Right ventricle myocardium superior (tissue), 1 donor: ENCODE data around the gene TRIM8. TPM values are rescaled to one million over a fixed set of nuclear protein-coding genes. Genes with fewer than 3 reads are reported as not detected.
A peak's percentile ranks its signal among the peaks of the same experiment; 100 is the strongest.
"Not testable (repeated sequence)": the region's sequence is repeated elsewhere in the genome, so short reads cannot be mapped to it uniquely, and the experiment has no call there.

Experiments used
- ATAC-seq: fragments of 200-7000 bp; cut with Tn5 transposase; one replicate; pipeline ENCODE4 v1.9.1; 2020; ENCODE audit warnings: mild to moderate bottlenecking; ENCODE audit not compliant: poor library complexity
- DNase-seq: peaks from one replicate; pipeline ENCODE4 v3.0.0-alpha.2; 2020
- intact Hi-C: fragments of 100-400 bp; cut with DNase I; formaldehyde crosslinking; loops from one replicate; pipeline ENCODE4 v1.11.2; 2022
- total RNA-seq: library from RNA; stranded (reverse); fragmentation: NEBNext Ultra II Directional; extraction: Animal tissue kit (Norgen Biotek cat#: 25700); gene quantifications from one replicate; pipeline ENCODE4 v1.2.1, GENCODE V29; 2021
- donor health status: DM: no; HTN: yes; CAD: no; lungs with severe emphysema.

Gene TRIM8
- total RNA-seq, 1 donor from 2014 or later, result 103 TPM

DNA sequence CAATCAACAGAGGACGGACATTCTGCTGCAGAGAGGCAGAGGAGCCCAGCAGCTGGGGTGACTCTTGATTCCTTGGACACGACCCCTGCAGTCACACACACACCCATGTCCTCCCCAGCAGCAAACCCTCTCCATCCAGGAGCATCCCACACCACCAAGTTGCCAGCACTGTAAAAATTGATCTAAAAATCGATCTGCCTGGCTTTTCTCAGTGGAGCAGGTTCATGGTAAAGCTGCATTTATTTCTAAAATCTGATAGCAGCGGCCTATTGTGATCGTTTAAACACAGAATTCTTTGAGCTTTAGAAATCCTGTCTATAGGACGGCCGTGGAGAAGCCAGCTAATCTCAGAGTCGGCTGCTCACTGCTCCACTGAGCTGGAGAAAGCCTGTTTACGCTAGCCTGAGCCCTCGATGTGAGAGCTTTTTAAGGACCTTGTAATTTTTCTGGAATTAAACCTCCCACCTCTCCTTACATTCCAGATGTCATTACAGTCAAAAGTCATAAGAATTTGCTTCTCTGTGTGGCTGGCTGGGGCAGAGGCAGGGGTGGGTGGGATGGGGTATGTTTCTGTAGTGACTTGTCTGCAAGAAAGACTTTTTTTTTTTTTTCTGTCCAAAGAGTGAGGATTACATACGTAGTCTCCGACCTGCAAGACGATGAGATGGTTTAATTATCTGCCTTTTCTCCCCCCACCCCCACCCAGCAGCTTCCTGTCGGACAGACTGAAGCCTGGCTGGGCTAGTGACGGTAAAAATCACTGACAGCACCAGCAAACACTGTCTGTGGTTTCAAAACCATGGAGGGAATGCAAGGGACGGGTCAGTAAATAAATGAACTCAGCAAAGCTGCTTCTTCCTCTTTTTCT, 31.6 kb downstream of the TRIM8 start:
- intact Hi-C loops, result no loop called here
- DNase-seq (no peak), ATAC-seq (no peak)

DNA sequence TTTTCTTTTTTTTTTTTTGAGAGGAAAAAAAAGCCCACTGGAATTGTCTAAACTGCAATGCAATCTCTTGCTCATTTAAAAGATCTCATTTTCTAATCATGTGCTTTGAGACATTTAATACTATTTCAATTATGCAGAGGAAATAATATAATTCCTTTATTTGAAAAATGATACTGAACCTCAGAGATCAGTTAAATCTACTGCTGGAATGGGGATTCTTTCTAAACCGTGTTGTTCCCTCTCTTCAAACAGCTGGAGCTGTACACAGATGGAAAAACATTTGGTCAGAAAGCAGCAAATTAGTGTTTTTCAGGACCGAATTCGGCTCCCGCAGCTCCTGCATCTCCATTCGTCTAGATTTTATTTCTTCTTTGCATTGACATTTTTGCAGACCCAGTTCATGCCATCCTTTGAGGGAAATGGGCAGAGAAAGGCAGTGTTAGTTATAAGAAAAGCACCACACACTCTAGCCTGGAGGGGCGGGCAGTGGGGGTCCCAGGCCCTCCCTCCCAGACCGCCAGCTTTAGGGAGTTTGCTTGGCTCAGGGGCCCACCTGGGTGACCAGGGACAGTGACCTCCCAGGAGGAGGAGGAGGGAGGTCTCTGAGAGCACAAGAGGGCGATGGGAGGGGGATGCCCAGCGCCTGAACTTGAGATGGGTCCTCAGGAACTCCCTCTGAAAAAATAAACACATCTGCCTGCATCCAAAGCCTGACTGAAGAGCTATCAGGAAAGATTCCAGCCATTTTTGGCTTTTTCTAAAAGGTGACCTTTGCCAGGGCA, 32.4 kb downstream of the TRIM8 start:
- DNase-seq (no peak), ATAC-seq (no peak)
- intact Hi-C loops, result no loop called here

DNA sequence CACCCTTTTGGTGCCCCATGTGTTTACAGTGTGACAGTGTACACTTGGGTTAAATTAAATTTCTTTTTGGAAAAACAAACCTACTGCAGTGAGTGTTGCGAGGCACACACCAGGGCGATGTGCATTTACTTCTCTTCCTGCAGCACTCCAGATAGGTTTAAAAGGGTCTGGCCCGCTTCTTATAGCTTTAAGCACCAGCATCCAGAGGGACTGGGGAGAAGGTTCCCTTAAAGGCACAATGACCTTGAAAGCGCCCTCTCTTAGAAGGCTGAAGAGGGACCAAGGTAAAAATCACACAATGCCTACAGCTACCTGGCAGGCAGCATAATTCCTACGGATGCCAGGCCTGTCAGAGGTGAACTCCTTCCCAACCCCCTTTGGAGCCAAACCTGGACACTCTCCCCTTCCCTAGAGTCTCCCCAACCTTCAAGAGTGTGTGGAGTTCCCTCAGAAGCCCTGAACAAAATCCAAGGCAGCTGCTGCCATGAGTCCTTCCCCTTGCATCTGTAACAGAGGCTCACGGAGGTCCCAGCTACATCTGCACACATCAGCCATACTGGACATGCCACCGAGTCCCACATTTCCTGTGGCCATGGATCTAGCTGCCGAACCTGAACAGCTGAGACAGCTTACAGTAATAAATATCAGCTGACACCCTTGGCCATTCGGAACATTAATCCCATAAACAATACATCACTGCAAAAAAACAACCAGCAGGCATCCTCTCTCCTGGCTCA, 33.2 kb downstream of the TRIM8 start:
- intact Hi-C loops, result no loop called here
- no peak for DNase-seq
- ATAC-seq, result no peak

DNA sequence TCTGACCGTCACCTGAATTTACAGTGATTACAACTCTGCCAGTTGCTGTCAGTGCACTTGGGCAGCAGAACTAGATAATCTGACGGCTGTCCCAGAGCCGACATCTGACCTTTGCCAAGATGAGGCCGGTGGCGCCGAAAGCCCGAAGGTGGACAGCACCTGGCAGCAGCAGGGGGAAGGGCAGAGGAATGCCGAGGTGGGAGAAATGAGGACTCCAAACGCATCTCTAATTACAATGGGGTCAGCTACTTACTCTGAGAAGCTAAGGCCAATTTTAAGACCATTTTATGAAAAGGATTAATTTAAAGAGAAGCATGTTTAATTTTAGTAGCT, 33.8 kb downstream of the TRIM8 start:
- DNase-seq, result no peak
- no peak for ATAC-seq
- intact Hi-C loops, result no loop called here

DNA sequence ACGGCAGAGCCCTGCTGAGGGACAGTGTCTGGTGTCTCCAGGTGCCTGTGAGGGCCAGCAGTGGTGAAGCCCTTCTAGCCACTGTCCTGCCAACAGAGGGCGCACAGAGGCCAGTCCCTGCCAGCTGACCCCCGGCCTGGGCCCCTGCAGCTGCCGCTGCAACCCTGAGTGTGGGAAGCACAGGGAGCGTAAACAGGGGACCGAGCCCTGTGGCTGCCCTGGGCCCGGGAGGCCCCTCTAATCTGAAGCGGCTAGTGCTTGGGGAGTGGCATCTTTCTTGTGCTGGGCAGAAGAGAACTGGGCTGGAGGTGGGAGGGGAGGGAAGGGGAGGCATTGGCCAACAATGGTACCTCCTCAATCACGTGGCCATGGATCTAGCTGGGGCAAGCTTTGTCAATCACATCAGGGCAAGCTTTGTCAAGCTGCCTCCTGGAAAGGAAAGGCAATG, 34.6 kb downstream of the TRIM8 start:
- peak; percentile 82 for DNase-seq
- peak; percentile 70 for ATAC-seq
- intact Hi-C loops, result no loop called here

DNA sequence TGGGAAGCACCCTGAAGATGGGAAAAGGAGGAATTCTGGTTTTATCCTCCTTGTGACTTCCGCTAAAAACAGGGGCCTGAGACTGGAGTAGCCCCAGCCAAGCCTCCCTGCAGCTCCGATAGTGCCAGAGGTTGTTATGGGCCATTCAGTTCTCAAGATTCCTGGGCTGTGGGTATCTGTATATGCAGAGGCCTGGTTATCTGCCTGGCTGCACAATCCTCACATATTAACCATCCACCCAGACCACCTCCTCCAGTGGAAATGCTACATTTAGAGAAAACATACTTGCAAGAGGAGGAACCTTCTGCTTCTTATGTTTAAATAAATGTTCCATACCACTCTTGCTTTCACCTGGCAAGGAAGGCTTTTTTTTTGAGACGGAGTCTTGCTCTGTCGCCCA, 35.3 kb downstream of the TRIM8 start:
- DNase-seq (no peak), ATAC-seq (no peak)
- intact Hi-C loops, result no loop called here

DNA sequence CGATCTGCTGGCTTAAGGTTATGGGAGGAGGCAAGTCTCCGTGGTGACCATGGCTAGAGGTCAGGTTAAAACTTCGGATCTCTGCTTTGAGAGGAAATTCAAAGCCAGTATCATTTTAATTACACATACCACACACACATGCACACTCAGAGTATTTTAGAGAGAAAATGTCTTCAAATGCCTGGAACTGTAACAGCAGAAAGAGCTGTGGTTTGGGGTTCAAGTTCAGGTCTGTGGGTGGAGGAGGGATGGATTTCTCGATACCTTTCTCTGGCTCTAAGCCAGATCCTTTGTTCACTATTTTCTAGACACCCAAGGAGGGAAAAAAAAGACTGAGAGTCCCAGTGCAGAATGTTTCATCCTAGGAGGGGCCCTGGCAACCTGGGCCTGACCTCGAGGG, 37.4 kb downstream of the TRIM8 start:
- no peak for ATAC-seq
- DNase-seq, result no peak
- intact Hi-C loops, result no loop called here

DNA sequence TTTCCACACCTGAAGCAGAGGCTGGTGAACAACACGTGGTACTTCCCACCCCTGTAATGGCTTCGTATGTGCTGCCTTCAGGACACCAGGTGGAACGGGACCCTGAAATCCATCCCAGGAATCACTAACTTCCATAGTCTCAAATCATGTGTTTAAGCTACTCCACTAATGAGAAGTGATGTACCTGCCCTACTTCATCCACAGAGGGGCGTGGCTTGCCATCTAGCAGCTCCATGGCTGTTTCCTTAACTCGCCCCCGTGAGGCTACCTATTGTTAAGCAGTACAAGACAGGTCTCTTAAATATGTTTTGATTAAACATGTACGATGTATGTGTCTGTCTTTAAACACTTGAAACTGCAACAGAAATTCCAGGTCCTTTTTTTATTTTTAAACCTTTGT, 38.1 kb downstream of the TRIM8 start:
- intact Hi-C loops, result no loop called here
- ATAC-seq, result no peak
- DNase-seq, result no peak

DNA sequence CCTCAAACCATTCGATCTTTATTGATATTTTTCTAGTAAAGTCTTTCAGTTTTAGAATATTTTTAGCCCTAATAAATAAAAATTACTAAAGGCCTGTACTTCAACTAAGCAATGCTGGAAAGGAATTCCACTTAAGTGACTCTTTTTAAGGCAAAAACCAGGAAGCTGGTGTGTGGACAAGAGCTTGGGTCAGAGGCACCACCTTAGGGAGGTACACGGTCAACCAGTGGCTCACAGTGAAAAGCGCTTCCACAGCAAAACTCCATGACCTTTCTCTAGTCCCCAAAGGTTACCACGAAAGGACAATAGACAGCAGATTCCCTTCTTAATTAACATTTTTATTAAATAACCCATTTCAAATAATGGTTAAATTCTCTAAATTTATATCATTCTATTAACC, 38.7 kb downstream of the TRIM8 start:
- intact Hi-C loops, result no loop called here
- no peak for ATAC-seq
- no peak for DNase-seq

DNA sequence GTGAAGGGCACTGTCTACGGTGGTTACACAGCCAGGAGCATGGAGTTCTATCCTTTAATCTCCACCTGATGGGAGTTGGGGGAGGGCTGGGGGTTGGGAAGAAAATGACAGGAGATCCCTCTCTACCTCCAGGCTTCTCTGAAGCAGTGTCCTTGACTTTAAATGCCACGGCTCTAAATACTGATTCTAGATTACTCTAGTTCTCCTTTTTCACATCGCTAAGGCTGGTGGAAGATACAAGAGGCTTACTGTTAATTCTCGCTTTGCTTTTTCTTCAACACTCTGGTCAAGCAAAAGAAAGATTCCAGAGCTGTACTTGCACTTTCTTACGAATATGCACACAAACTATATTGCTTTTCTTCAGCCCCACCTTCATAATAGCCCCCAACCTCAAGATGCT, 39.5 kb downstream of the TRIM8 start:
- DNase-seq, result no peak
- ATAC-seq, result no peak
- intact Hi-C loops, result no loop called here

DNA sequence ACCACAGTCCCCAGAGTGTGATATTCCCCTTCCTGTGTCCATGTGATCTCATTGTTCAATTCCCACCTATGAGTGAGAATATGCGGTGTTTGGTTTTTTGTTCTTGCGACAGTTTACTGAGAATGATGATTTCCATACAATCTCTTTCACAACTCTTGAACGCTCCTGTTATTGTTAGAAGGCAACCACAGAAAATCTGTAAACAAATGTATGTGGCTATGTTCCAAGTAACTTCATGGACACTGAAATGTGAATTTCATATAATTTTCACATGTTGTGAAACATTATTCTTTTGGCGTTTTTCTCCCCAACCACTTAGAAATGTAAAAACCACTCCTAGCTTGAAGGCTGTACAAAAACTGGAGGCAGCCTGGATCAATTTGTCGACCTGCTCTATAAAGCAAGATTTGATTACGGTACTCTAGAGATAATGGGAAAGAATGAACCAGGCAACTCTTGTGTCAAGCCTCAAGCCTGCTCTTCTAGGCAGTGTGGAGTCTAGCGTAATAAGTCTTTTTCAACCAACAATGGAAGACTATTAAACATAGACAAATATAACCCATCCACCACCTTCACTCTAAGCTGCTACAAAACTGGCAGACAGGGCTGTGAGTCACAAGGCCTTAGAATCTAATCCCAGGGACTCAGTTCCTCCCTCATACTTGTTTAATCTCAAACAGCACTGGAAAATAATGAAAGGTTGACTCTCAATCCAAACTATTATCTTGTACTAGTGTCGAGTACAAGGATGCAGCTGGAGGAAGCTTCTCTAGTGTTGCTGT, 47.2 kb downstream of the TRIM8 start:
- ATAC-seq (no peak), DNase-seq (no peak)
- intact Hi-C loops, result no loop called here

DNA sequence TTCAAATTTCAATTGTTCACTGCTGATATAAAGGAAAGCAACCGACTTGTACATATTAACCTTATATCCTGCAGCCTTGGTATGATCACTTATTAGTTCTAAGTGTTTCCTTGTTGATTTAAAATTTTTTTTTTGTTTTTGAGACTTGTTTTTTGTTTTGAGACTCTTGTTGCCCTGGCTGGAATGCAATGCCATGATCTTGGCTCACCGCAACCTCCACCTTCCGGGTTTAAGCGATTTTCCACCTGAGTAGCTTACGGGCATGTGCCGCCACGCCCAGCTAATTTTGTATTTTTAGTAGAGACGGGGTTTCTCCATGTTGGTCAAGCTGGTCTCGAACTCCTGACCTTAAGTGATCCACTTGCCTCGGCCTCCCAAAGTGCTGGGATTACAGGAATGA, 51.1 kb downstream of the TRIM8 start:
- DNase-seq, ATAC-seq: not testable (repeated sequence)

DNA sequence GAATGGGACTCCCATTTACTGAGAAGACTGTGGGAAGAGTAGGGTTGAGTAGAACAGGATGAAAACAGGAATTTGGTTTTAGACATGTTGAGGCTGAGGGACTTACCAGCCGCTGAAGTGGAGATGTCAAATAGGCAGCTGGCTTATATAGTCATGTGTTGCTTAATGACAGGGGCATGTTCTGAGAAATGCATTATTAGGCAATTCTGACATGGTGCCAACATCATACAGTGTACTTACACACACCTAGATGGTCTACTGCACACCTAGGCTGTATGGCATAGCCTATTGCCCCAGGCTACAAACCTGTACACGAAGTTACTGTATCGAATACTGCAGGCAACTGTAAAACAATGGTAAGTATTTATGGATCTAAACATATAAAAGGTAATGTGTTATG, 52.5 kb downstream of the TRIM8 start:
- DNase-seq, result no peak
- intact Hi-C loops, result no loop called here
- ATAC-seq, result no peak

More for the DNA sequence above, 51.1 kb downstream of the TRIM8 start:
- intact Hi-C loops, result not testable (repeated sequence)

DNA sequence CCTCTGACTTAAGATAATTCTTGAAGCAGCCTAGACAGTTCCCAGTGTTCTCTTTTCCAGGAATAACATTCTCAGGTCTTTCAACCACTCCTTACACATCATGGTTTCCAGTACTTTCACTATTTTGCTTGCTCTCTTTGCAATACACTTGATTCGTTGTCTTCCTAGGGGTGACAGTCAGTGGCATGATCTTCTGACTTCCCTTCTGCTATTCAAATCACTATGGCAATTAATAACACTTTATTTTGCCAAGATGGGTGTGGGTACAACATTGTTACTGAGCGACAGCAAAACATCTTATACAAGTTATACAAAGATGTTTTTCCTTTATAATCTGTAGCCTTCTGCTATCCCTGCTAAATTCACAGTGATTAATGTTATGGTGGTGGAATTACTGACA, 54.6 kb downstream of the TRIM8 start:
- ATAC-seq (no peak), DNase-seq (no peak)
- intact Hi-C loops, result no loop called here

DNA sequence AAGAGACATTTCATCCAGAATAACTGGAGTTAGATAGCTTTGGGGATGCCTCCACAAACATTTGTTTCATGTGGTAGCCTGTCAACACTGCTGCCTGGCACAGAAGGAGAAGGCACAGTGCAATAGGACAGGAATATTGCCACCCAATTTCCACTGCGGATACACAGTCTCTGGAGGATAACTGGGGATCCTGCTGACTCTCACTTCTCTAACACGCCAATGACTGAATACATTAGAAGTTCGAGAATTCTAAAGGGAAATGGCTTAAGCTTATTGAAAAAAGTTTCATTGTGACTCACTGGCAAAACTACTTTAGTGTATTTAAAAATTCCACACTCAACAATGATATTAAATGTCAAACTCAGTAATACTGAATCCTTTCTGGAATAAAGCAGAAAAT, 57.0 kb downstream of the TRIM8 start:
- no peak for DNase-seq
- intact Hi-C loops, result no loop called here
- peak; percentile 58 for ATAC-seq

DNA sequence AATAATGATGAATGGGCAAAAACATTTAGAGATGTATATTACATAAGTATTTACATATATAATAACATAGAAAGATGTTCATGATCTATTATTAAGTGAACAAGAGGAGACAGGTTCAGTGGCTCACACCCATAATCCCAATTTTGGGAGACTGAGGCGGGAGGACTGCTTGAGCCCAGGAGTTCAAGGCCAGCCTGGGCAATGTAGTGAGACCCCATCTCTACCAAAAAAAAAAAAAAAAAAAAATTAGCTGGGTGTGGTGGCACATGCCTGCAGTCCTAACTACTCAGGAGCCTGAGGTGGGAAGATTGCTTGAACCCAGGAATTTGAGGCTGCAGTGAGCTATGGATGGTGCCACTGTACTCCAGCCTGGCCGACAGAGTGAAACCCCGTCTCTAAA, 57.5 kb downstream of the TRIM8 start:
- DNase-seq, result no peak
- intact Hi-C loops, result no loop called here
- no peak for ATAC-seq

DNA sequence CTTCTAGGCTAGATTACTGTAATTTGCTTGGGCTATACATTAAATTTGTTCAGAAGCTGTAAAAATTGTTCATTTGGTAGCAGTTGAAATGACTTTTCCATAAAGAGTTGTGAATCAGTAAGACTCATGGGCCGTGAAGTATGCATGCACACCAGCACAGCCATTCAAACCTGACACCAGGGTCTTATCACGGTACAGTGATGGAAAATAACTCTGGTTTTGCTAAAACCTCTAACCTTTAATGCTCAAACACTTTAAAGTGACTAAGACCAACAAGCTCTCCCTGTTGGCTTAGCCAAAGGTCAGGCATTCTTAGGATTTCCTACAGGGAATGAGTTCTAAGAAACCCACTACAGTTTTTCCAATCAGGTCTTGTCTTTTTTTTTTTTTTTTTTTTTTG, 58.5 kb downstream of the TRIM8 start:
- intact Hi-C loops, result no loop called here
- DNase-seq (no peak), ATAC-seq (no peak)

DNA sequence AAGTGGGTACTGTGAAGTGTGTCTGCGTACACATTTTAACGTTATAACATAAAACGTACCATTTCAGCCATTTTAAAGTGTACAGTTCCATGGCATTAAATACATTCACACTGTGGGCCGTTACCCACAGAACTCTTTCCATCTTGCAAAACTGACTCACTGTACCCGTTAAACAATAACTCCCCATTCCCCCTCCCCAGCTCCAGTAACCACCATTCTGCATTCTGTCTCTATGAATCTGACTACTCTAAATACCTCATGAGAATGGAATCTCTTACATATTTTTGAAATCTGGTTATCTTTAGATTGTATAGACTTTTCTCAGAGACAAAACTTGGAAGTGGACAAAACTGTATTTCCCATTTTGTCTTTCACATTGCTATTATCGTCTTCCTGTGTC, 60.6 kb downstream of the TRIM8 start:
- intact Hi-C loops, result no loop called here
- DNase-seq (no peak), ATAC-seq (no peak)

DNA sequence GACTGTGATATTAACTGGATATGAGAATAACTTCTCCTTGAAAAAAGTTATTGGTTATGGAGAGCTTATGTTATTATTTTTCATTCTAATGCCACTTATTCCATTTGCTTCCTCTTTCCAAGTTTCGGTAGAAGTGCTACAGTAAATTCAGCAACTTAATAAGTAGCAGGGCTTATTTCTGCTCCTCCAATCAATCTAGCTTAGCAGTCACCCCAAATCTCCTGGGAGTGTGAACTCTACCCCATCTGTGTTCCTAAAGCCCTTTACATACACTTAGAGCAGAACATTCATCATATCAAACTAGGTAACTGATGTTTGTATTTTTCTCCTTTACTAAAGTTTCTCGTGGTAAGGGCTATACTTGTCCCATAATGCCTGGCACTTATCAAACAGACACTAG, 61.3 kb downstream of the TRIM8 start:
- ATAC-seq (no peak), DNase-seq (no peak)
- intact Hi-C loops, result no loop called here
